HepG2 (cell line): Measurements from ENCODE around the gene SPAG9. TPM values are rescaled to one million over a fixed set of nuclear protein-coding genes. Genes with fewer than 3 reads are reported as not detected.
A peak's percentile ranks its signal among the peaks of the same experiment; 100 is the strongest.

Experiments used
- ETS1 ChIP-seq: sonication (generic); formaldehyde crosslinking; IDR thresholded peaks from 2 replicates; pipeline ENCODE4 v1.4.0; 2020; ENCODE audit warnings: missing genetic modification reagents
- ETV5 ChIP-seq: IDR thresholded peaks from 2 replicates; pipeline ENCODE4 v1.6.1; 2018; ENCODE audit warnings: missing biosample characterization, missing genetic modification reagents, inconsistent platforms, borderline replicate concordance
- HNRNPL ChIP-seq: fragments of 200-400 bp; formaldehyde crosslinking; IDR thresholded peaks from 2 replicates; pipeline ENCODE4 v1.6.1; 2017; ENCODE audit warnings: mild to moderate bottlenecking, low read depth, low read length
- MED13 ChIP-seq: sonication (generic); formaldehyde crosslinking; IDR thresholded peaks from 2 replicates; pipeline ENCODE4 v1.5.0; 2020; ENCODE audit warnings: missing genetic modification reagents
- MYC ChIP-seq: sonication (generic); formaldehyde crosslinking; IDR thresholded peaks from 2 replicates; pipeline ENCODE4 v1.9.0; 2021; ENCODE audit warnings: missing genetic modification reagents, borderline replicate concordance
- RNF219 ChIP-seq: sonication (generic); formaldehyde crosslinking; IDR thresholded peaks from 2 replicates; pipeline ENCODE4 v1.5.0; 2020; ENCODE audit warnings: mild to moderate bottlenecking, missing genetic modification reagents
- SALL2 ChIP-seq: sonication (generic); formaldehyde crosslinking; IDR thresholded peaks from 2 replicates; pipeline ENCODE4 v1.8.1; 2023; ENCODE audit warnings: mild to moderate bottlenecking, missing genetic modification reagents, inconsistent platforms
- SMAD1 ChIP-seq: sonication (generic); formaldehyde crosslinking; IDR thresholded peaks from 2 replicates; pipeline ENCODE4 v1.4.0; 2020; ENCODE audit warnings: missing genetic modification reagents, low read depth, mild to moderate bottlenecking, borderline replicate concordance
- ZBTB49 ChIP-seq: sonication (generic); formaldehyde crosslinking; IDR thresholded peaks from 2 replicates; pipeline ENCODE4 v1.4.0; 2020; ENCODE audit warnings: missing genetic modification reagents, borderline replicate concordance
- ZNF446 ChIP-seq: sonication (generic); formaldehyde crosslinking; IDR thresholded peaks from 2 replicates; pipeline ENCODE4 v1.5.0; 2020; ENCODE audit warnings: mild to moderate bottlenecking, missing genetic modification reagents
- ZNF672 ChIP-seq: sonication (generic); formaldehyde crosslinking; IDR thresholded peaks from 2 replicates; pipeline ENCODE4 v1.8.1; 2022; ENCODE audit warnings: missing genetic modification reagents
- ZNF788 ChIP-seq: sonication (generic); formaldehyde crosslinking; IDR thresholded peaks from 2 replicates; pipeline ENCODE4 v1.5.0; 2020; ENCODE audit warnings: mild to moderate bottlenecking, missing genetic modification reagents, borderline replicate concordance
- polyA plus RNA-seq, 8 experiments: library from polyadenylated mRNA; depleted of rRNA in 3 of 8; stranded (reverse) in 7 of 8; unstranded in 1 of 8; fragments of >200 nt; fragmentation: Illumina TruSeq in 4 of 8; extraction: Trizol in 4 of 8; gene quantifications; 2 replicates each; pipeline versions ENCODE4 v1.2.1 to v1.2.3, GENCODE V29; 2011 to 2016; ENCODE audit warnings: low read depth in 4 of 8, missing spikeins in 1 of 8, mixed read lengths in 1 of 8; ENCODE audit not compliant: insufficient read depth in 1 of 8
- total RNA-seq, 5 experiments: library from RNA; depleted of rRNA; stranded (reverse); fragments of >200 nt; fragmentation: Illumina TruSeq; extraction: Trizol; gene quantifications; 2 replicates each; pipeline ENCODE4 v1.2.3, GENCODE V29; 2016; ENCODE audit warnings: low read depth in 1 of 5
- TF ChIP-seq, protein P1 (sequence below): IDR thresholded peaks from 2 replicates; pipeline ENCODE4 v1.6.1; 2016; ENCODE audit warnings: mild to moderate bottlenecking, missing biosample characterization, missing genetic modification reagents

The SPAG9 gene
- total and polyA plus RNA-seq, 2 of the 13 experiments (the other 11 are each of a cell fraction or from before 2014, with no cell fraction given), result 43.2 to 78.6 TPM

- TF ChIP-seq, protein P1, sequence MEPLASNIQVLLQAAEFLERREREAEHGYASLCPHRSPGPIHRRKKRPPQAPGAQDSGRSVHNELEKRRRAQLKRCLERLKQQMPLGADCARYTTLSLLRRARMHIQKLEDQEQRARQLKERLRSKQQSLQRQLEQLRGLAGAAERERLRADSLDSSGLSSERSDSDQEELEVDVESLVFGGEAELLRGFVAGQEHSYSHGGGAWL (CRISPR knock-in tag), result no peak
- TF ChIP-seq RNF219 (CRISPR knock-in tag) (no peak), ETV5 (CRISPR knock-in tag) (peak; percentile 34; the same call in 1 of the 2 replicates), ETS1 (CRISPR knock-in tag) (no peak), HNRNPL (peak; percentile 99), MYC (CRISPR knock-in tag) (no peak; the same call in 1 of the 2 replicates), MED13 (CRISPR knock-in tag) (no peak), ZNF788 (CRISPR knock-in tag) (peak; percentile 55; the same call in 1 of the 2 replicates), ZNF446 (CRISPR knock-in tag) (no peak), ZNF672 (CRISPR knock-in tag) (no peak), SMAD1 (CRISPR knock-in tag) (peak; percentile 81; the same call in 1 of the 2 replicates), SALL2 (no peak), ZBTB49 (CRISPR knock-in tag) (no peak)
Measured at GRCh38 chr17:50919321-50920040, 201.2 kb downstream of the SPAG9 start (continued).
